GM19455 (cell line): ENCODE data around the gene ADGRB2.
"Not testable (repeated sequence)": the region's sequence is repeated elsewhere in the genome, so short reads cannot be mapped to it uniquely, and the experiment has no call there.

ENCODE experiments used
- ATAC-seq: cut with Tn5 transposase; IDR thresholded peaks from one replicate; pipeline ENCODE4 v1.9.1; 2021; ENCODE audit not compliant: unreplicated experiment

Gene ADGRB2

GRCh38 chr1:31730336-31731048 is 33.6 kb downstream of the ADGRB2 start:
- ATAC-seq = no peak

GRCh38 chr1:31727849-31728248 is 36.3 kb downstream of the ADGRB2 start:
- no peak for ATAC-seq

- ATAC-seq = no peak
These were observed 36.9 kb downstream of the ADGRB2 start for GRCh38 chr1:31727195-31727594.

- ATAC-seq = no peak
These were observed 37.4 kb downstream of the ADGRB2 start for GRCh38 chr1:31726715-31727114.

GRCh38 chr1:31725777-31726535 is 38.2 kb downstream of the ADGRB2 start:
- no peak for ATAC-seq

GRCh38 chr1:31725134-31725533 is 39.0 kb downstream of the ADGRB2 start:
- ATAC-seq = no peak

- no peak for ATAC-seq
These were observed 40.2 kb downstream of the ADGRB2 start for GRCh38 chr1:31723828-31724359.

- no peak for ATAC-seq
These were observed 45.7 kb downstream of the ADGRB2 start for GRCh38 chr1:31718327-31718897.

GRCh38 chr1:31717341-31717740 is 46.8 kb downstream of the ADGRB2 start:
- ATAC-seq = no peak

- no peak for ATAC-seq
These were observed 48.3 kb downstream of the ADGRB2 start for GRCh38 chr1:31715873-31716220.

- no peak for ATAC-seq
These were observed 48.9 kb downstream of the ADGRB2 start for GRCh38 chr1:31715087-31715872.

- ATAC-seq = no peak
These were observed 49.6 kb downstream of the ADGRB2 start for GRCh38 chr1:31714442-31715086.

GRCh38 chr1:31712630-31713029 is 51.5 kb downstream of the ADGRB2 start:
- no peak for ATAC-seq

- no peak for ATAC-seq
These were observed 52.1 kb downstream of the ADGRB2 start for GRCh38 chr1:31712068-31712467.

- ATAC-seq = no peak
These were observed 55.8 kb downstream of the ADGRB2 start for GRCh38 chr1:31708324-31708723.

- ATAC-seq = no peak
These were observed 56.4 kb downstream of the ADGRB2 start for GRCh38 chr1:31707711-31708110.

- not testable (repeated sequence) for ATAC-seq
These were observed 57.0 kb downstream of the ADGRB2 start for GRCh38 chr1:31707059-31707600.

- ATAC-seq = no peak
These were observed 57.6 kb downstream of the ADGRB2 start for GRCh38 chr1:31706384-31707058.

- ATAC-seq = no peak
These were observed 58.9 kb downstream of the ADGRB2 start for GRCh38 chr1:31705080-31705866.
